K562 (cell line): ENCODE measurements around the gene CCR2. TPM values are rescaled to one million over a fixed set of nuclear protein-coding genes. Genes with fewer than 3 reads are reported as not detected.

Source experiments
- CEBPZ ChIP-seq: fragments of 150-350 bp; IDR thresholded peaks from 2 replicates; pipeline ENCODE4 v1.6.1; 2014; ENCODE audit warnings: low read depth, mild to moderate bottlenecking, low read length, borderline replicate concordance
- CTCFL ChIP-seq: IDR thresholded peaks from 2 replicates; pipeline ENCODE4 v1.6.1; 2011; ENCODE audit warnings: borderline replicate concordance, low read depth, mild to moderate bottlenecking, moderate library complexity, low read length; ENCODE audit not compliant: insufficient read depth, poor library complexity, severe bottlenecking
- EZH2 ChIP-seq: IDR thresholded peaks from 2 replicates; pipeline ENCODE4 v1.6.1; 2012; ENCODE audit warnings: low read depth, mild to moderate bottlenecking, inconsistent platforms, low read length, borderline replicate concordance
- HDAC8 ChIP-seq: fragments of 450-650 bp; IDR thresholded peaks from 2 replicates; pipeline ENCODE4 v1.6.1; 2016; ENCODE audit warnings: mild to moderate bottlenecking, missing genetic modification characterization, moderate library complexity, missing compliant biosample characterization
- MCM2 ChIP-seq: fragments of 450-650 bp; IDR thresholded peaks from 2 replicates; pipeline ENCODE4 v1.6.1; 2017; ENCODE audit warnings: low read depth, mild to moderate bottlenecking
- MYC ChIP-seq, 2 experiments: fragments of 250-450 bp in 1 of 2; sonication (Bioruptor Pico) in 1 of 2; IDR thresholded peaks; 2 replicates each; pipeline versions ENCODE4 v1.5.1 to v1.6.1; 2012 to 2021; ENCODE audit warnings: low read depth in 2 of 2, borderline replicate concordance in 1 of 2, improper control_type of control experiment in 1 of 2, low read length in 1 of 2, mild to moderate bottlenecking in 1 of 2, moderate library complexity in 1 of 2
- NFIX ChIP-seq: fragments of 250-450 bp; sonication (Bioruptor Pico); IDR thresholded peaks from 2 replicates; pipeline ENCODE4 v1.4.0; 2020; ENCODE audit warnings: low read depth, mild to moderate bottlenecking, moderate library complexity
- NR2C1 ChIP-seq, 2 experiments: fragments of 450-650 bp; IDR thresholded peaks; 2 replicates each; pipeline ENCODE4 v1.6.1; 2017; ENCODE audit warnings: mild to moderate bottlenecking in 2 of 2, antibody characterized with exemption in 1 of 2, inconsistent platforms in 1 of 2, missing compliant biosample characterization in 1 of 2, missing genetic modification characterization in 1 of 2
- PHB2 ChIP-seq: fragments of 450-650 bp; IDR thresholded peaks from 2 replicates; pipeline ENCODE4 v1.6.1; 2017; ENCODE audit warnings: low read depth
- POLR2AphosphoS2 ChIP-seq: IDR thresholded peaks from 2 replicates; pipeline ENCODE4 v1.6.1; 2012; ENCODE audit warnings: low read length, improper control_type of control experiment
- VEZF1 ChIP-seq: fragments of 200-800 bp; sonication (Bioruptor generic); IDR thresholded peaks from 2 replicates; pipeline ENCODE4 v1.6.1; 2017; ENCODE audit warnings: missing genetic modification characterization, missing compliant biosample characterization
- ZBTB43 ChIP-seq: sonication (generic); formaldehyde crosslinking; IDR thresholded peaks from 2 replicates; pipeline ENCODE4 v1.8.0; 2023; ENCODE audit warnings: mild to moderate bottlenecking, missing genetic modification reagents
- ZKSCAN1 ChIP-seq: fragments of 150-350 bp; IDR thresholded peaks from 2 replicates; pipeline ENCODE4 v1.6.1; 2016; ENCODE audit warnings: low read depth, low read length
- ZNF124 ChIP-seq: sonication (generic); formaldehyde crosslinking; IDR thresholded peaks from 2 replicates; pipeline ENCODE4 v1.8.1; 2022; ENCODE audit warnings: missing genetic modification reagents
- ZNF146 ChIP-seq: IDR thresholded peaks from one replicate; pipeline ENCODE4 v1.6.1; 2018; ENCODE audit warnings: missing compliant biosample characterization; ENCODE audit not compliant: unreplicated experiment
- ZNF23 ChIP-seq: fragments of 250-450 bp; sonication (Bioruptor Pico); IDR thresholded peaks from 2 replicates; pipeline ENCODE4 v1.4.0; 2020; ENCODE audit warnings: mild to moderate bottlenecking
- ZNF77 ChIP-seq: fragments of 250-450 bp; sonication (Bioruptor Pico); IDR thresholded peaks from 2 replicates; pipeline ENCODE4 v1.5.0; 2020
- ZNF785 ChIP-seq: fragments of 250-450 bp; sonication (Bioruptor Pico); IDR thresholded peaks from 2 replicates; pipeline ENCODE4 v1.4.0; 2020; ENCODE audit warnings: mild to moderate bottlenecking
- ZSCAN29 ChIP-seq: fragments of 450-650 bp; IDR thresholded peaks from 2 replicates; pipeline ENCODE4 v1.6.1; 2017
- polyA plus RNA-seq, 8 experiments: library from polyadenylated mRNA; depleted of rRNA in 4 of 8; stranded (reverse) in 5 of 8; unstranded in 3 of 8; fragments of >200 nt; fragmentation: Nextera tagmentation in 2 of 8; fragmentation: Illumina TruSeq in 1 of 8; extraction: Ambion mirVana in 2 of 8; extraction: Trizol in 1 of 8; gene quantifications; 2 replicates each; pipeline versions ENCODE4 v1.2.1 to v1.2.3, GENCODE V29; 2011 to 2014; ENCODE audit warnings: inconsistent platforms in 1 of 8, missing spikeins in 1 of 8
- total RNA-seq, 7 experiments: library from RNA; depleted of rRNA in 6 of 7; stranded (reverse); fragments of >200 nt in 6 of 7; fragmentation: Illumina TruSeq in 2 of 7; extraction: Trizol in 2 of 7; gene quantifications; 2 replicates each; pipeline versions ENCODE4 v1.2.1 to v1.2.3, GENCODE V29; 2011 to 2021; ENCODE audit warnings: low replicate concordance in 1 of 7

CCR2 gene
- total and polyA plus RNA-seq, 9 of the 15 experiments (the other 6 are each of a cell fraction or from before 2014, with no cell fraction given) = not detected

GRCh38 chr3:46406788-46407611 lies 53.1 kb downstream of the CCR2 start, which contains the start of the genes CCR5AS and CCRL2 (continued):
- TF ChIP-seq POLR2AphosphoS2 (no peak), ZNF23 (peak; percentile 69; the same call in 1 of the 2 replicates), ZNF785 (CRISPR knock-in tag) (no peak), CTCFL (no peak), MCM2 (no peak), VEZF1 (CRISPR knock-in tag) (peak; percentile 89), ZSCAN29 (no peak), MYC (IDR thresholded peaks at IDR 0.05; ENCODE audit: low read depth, low read length) (no peak; the same call in 1 of the 2 replicates), MYC (CRISPR knock-in tag; IDR thresholded peaks at IDR 0.05; ENCODE audit: borderline replicate concordance, low read depth) (no peak), CEBPZ (0 out of 2 replicates have a peak, but pooled peaks have one; percentile 12), ZNF146 (CRISPR knock-in tag) (no peak), EZH2 (no peak), NR2C1 (IDR thresholded peaks at IDR 0.05) (peak; percentile 96), NR2C1 (tag; IDR thresholded peaks at IDR 0.05) (peak; percentile 98), HDAC8 (tag) (peak; percentile 27; the same call in 1 of the 2 replicates), PHB2 (peak; percentile 82; the same call in 1 of the 2 replicates), ZBTB43 (no peak), ZNF124 (CRISPR knock-in tag) (no peak), NFIX (CRISPR knock-in tag) (no peak), ZKSCAN1 (peak; percentile 33; the same call in 1 of the 2 replicates), ZNF77 (CRISPR knock-in tag) (no peak; the same call in 1 of the 2 replicates)
